Effector memory CD4-positive, alpha-beta T cell (primary cell): ENCODE measurements around the gene SEZ6L2.
"Not testable (repeated sequence)": the region's sequence is repeated elsewhere in the genome, so short reads cannot be mapped to it uniquely, and the experiment has no call there.

Source experiments
- DNase-seq, 3 donors: peaks; one replicate each; pipeline ENCODE4 v3.0.0-alpha.2; 2020
- H3K27ac ChIP-seq: 2 replicates; pipeline ENCODE4 v1.7.0; 2013; ENCODE audit warnings: mild to moderate bottlenecking, low read length, moderate library complexity; ENCODE audit not compliant: insufficient read depth, poor library complexity, severe bottlenecking
- H3K27me3 ChIP-seq: replicated peaks from 2 replicates; pipeline ENCODE4 v1.7.0; 2013; ENCODE audit warnings: mild to moderate bottlenecking, low read length; ENCODE audit not compliant: insufficient read depth, control insufficient read depth, poor library complexity, severe bottlenecking
- H3K36me3 ChIP-seq: 2 replicates; pipeline ENCODE4 v1.7.0; 2013; ENCODE audit warnings: mild to moderate bottlenecking, low read length, moderate library complexity; ENCODE audit not compliant: control insufficient read depth, insufficient read depth
- H3K4me1 ChIP-seq: 2 replicates; pipeline ENCODE4 v1.7.0; 2013; ENCODE audit warnings: low read length, mild to moderate bottlenecking; ENCODE audit not compliant: control insufficient read depth, insufficient read depth, poor library complexity, severe bottlenecking
- H3K4me3 ChIP-seq: 2 replicates; pipeline ENCODE4 v1.7.0; 2013; ENCODE audit warnings: low read length, low read depth, mild to moderate bottlenecking; ENCODE audit not compliant: insufficient read depth, poor library complexity, severe bottlenecking
- H3K9me3 ChIP-seq: 2 replicates; pipeline ENCODE4 v1.7.0; 2013; ENCODE audit warnings: mild to moderate bottlenecking, low read length, moderate library complexity; ENCODE audit not compliant: control insufficient read depth

Gene SEZ6L2

DNA sequence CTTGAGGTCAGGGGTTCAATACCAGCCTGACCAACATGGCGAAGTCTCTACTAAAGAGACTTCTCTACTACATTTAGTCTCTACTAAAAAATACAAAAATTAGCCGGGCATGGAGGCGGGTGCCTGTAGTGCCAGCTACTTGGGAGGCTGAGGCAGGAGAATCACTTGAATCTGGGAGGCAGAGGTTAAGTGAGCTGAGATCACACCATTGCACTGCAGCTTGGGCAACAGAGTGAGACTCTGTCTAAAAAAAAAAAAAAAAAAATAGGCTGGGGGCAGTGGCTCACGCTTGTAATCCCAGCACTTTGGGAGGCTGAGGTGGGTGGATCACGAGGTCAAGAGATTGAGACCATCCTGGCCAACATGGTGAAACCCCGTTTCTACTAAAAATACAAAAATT lies 10.5 kb upstream of the SEZ6L2 start:
- DNase-seq = not testable (repeated sequence)

DNA sequence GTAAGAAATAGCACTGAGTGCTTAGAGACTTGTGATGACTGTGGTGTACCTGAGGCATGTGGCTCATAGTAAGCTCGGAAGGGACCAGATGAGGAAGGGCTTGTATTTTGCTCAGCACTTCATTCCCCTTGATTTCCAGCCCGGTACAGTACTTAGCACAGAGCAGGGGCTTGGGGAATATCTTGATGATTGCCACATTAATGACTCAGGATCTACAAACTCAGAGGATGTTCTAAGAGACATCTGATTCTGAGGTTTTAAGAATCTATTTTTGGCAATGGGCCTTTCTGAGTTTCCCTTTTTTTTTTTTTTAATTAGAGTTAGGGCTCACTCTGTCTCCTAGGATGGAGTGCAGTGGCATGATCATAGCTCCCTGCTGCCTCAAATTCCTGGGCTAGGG lies 10.0 kb upstream of the SEZ6L2 start:
- no peak for DNase-seq
- Histone ChIP-seq H3K4me1 (no peaks in the 10 kb centered on the region), H3K9me3 (no peaks in the 10 kb centered on the region), H3K27me3 (no peaks in the 10 kb centered on the region), H3K36me3 (peaks cover 3% of the 10 kb centered on the region), H3K27ac (no peak overlapping the region), H3K4me3 (no peak overlapping the region)

More for the DNA sequence above, 10.5 kb upstream of the SEZ6L2 start:
- not testable (repeated sequence) for H3K9me3 ChIP-seq, H3K36me3 ChIP-seq, H3K27me3 ChIP-seq, H3K27ac ChIP-seq, H3K4me1 ChIP-seq, H3K4me3 ChIP-seq

DNA sequence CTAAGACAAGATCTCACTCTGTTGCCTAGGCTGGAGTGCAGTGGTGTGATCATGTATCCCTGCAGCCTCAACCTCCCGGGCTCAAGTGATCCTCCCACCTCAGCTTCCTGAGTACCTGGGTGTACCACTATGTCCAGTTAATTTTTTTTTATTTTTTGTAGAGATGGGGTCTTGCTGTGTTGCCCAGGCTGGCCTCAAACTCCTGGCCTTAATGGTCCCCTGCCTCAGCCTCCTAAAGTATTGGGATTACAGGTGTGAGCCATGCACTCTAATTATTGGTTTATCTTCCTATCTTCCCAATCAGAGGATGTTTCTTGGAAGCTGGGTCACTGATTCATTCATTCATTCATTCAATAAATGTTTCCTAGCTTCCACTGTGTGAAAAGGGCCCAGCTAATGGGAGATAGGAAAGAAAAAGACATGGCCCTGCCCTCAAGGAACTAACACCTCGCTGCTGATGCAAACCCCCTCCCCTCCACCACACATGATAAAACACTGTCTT lies 9.4 kb upstream of the SEZ6L2 start:
- H3K27ac ChIP-seq = no peak overlapping the region
- DNase-seq = no peak
- no peaks in the 10 kb centered on the region for H3K4me1 ChIP-seq
- H3K4me3 ChIP-seq = no peak overlapping the region
- no peaks in the 10 kb centered on the region for H3K27me3 ChIP-seq
- no peaks in the 10 kb centered on the region for H3K36me3 ChIP-seq
- H3K9me3 ChIP-seq = no peaks in the 10 kb centered on the region

DNA sequence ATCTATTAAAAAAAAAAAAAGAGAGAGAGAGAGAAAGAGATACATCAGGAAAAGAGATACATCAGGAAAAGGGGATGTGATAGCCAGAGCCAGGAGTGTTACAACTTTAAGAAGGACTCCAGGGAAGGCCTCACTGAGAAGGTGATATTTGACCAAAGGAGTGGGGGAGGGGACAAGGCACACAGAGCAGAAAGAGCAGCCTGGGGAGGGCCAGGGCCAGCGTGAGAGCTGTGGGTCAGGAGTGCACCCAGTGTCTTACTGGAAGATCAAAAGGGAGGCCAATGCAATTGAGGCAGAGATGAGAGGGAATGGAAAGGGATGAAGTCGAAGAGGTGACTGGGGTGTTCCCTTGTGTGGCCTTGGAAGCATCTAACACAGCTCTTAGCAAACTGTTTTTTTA lies 8.6 kb upstream of the SEZ6L2 start:
- no peaks in the 10 kb centered on the region for H3K4me1 ChIP-seq
- H3K27me3 ChIP-seq = no peaks in the 10 kb centered on the region
- H3K9me3 ChIP-seq = no peaks in the 10 kb centered on the region
- H3K27ac ChIP-seq = no peak overlapping the region
- DNase-seq = no peak
- H3K4me3 ChIP-seq = no peak overlapping the region
- no peaks in the 10 kb centered on the region for H3K36me3 ChIP-seq

DNA sequence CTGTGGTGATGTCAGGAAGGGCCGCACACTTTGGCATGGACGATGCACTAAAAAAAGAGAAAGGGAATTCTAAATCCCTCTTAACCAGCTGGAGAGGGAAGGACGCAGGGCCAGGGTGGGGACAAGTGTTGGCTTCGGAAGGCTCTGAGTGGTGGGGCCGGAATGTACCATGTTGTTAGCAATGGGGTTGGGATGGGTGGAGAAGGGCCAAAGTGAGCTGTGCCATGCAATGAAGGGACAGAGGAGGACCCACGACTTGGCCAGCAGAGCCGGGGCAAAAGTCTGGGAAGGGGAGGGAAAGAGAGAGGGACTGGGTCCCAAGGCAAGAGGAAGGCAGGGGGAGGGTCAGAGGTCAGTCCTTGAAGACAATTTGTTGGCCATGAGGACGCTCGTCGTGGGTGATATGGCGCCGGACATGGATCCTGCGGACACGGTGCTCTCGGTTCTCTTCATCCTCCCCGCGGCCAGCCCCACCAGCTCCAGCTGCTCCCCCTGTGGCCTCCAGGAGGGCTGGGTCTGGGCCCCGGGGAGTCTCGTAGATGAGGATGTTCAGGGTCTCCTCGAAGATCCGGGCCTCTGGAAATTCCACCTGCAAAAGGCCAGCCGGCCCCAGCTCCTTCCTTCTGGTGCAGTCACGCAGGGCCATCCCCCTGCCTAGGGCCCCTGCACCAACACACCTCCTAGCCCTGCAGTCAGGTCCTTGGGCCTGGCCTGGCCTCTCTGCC lies 7.3 kb upstream of the SEZ6L2 start:
- H3K27me3 ChIP-seq = no peaks in the 10 kb centered on the region
- no peaks in the 10 kb centered on the region for H3K4me1 ChIP-seq
- no peaks in the 10 kb centered on the region for H3K36me3 ChIP-seq
- no peak for DNase-seq
- no peak overlapping the region for H3K4me3 ChIP-seq
- no peak overlapping the region for H3K27ac ChIP-seq
- H3K9me3 ChIP-seq = no peaks in the 10 kb centered on the region

DNA sequence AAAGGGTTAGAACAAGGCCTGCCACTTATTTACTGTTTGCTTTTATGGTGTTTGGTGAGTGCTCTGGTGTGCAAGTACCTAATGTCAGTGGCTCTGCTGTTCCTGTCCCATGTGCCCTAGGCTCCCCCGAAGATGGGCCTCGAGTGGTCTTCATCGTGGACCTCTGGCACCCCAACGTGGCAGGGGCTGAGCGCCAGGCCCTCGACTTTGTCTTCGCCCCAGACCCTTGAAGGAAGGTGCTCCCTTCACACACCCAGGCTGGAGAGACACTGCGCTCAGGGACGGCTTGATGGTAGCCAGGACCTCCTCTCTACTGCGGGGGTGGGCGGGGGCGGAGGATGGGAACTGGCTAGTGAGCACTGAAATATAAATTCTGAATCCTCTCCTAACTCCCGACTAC lies 6.3 kb upstream of the SEZ6L2 start:
- Histone ChIP-seq H3K9me3 (no peaks in the 10 kb centered on the region), H3K36me3 (no peaks in the 10 kb centered on the region), H3K27me3 (no peaks in the 10 kb centered on the region), H3K4me1 (peaks cover 2% of the 10 kb centered on the region), H3K27ac (no peak overlapping the region), H3K4me3 (no peak overlapping the region)
- no peak for DNase-seq

DNA sequence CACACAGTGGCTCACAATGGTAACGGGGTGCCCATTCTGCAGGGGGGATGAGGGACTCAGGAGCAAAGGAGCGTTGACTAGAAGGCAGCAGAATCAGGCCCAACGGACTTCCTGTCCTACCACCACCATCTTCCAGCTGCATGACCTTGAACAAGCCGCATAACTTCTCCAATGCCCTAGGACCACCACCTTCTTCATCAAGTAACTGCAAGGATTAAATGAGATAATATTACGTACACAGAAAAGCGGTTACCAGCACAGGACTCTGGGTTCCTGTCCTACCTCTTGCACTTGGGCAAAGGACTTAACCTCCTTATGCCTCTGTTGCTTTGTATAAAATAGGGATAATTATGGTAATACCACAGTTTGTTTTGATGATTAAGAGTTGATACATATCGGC lies 5.6 kb upstream of the SEZ6L2 start:
- Histone ChIP-seq H3K9me3 (no peaks in the 10 kb centered on the region), H3K27me3 (no peaks in the 10 kb centered on the region), H3K27ac (no peak overlapping the region), H3K4me3 (no peak overlapping the region), H3K4me1 (peaks cover 6% of the 10 kb centered on the region), H3K36me3 (no peaks in the 10 kb centered on the region)
- DNase-seq = no peak

DNA sequence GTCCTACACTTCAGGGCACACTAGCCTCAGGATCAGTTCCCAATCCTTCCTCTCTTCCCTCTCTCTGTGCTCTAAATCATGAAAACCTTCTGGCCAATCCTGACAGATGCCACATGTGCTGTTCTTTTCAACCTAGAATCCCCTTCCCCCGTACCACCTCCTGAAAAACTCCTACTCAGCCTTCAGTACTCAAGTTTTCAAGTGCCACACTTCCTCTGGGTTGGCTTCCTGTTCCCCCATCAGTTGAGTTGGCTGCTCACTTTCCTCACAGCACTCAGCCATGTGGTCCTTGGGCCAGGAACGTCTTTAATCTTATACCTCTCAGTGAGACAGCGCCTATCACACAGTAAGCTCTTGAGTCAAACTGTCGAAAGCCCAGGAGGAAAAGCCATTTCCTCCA lies 4.2 kb upstream of the SEZ6L2 start:
- H3K27ac ChIP-seq = no peak overlapping the region

DNA sequence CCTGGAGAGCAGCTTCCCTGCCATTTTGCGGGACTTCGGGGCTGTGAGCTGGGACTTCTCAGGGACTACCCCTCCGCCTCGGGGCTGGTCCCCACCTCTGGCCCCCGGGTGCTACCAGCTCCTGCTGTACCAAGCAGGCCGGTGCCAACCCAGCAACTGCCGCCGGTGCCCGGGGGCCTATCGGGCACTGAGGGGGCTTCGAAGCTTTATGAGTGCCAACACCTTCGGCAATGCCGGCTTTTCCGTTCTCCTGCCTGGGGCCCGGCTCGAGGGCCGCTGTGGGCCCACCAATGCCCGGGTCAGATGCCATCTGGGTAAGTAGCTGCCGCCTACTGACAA lies 2.2 kb upstream of the SEZ6L2 start:
- DNase-seq = no peak
- H3K36me3 ChIP-seq = no peaks in the 10 kb centered on the region
- no peak overlapping the region for H3K4me3 ChIP-seq
- peaks cover 26% of the 10 kb centered on the region for H3K27me3 ChIP-seq
- H3K27ac ChIP-seq = no peak overlapping the region
- no peaks in the 10 kb centered on the region for H3K9me3 ChIP-seq
- peaks cover 15% of the 10 kb centered on the region for H3K4me1 ChIP-seq

More for the DNA sequence above, 4.2 kb upstream of the SEZ6L2 start:
- no peak overlapping the region for H3K4me3 ChIP-seq
- no peaks in the 10 kb centered on the region for H3K36me3 ChIP-seq
- peaks cover 15% of the 10 kb centered on the region for H3K4me1 ChIP-seq
- H3K9me3 ChIP-seq = no peaks in the 10 kb centered on the region
- DNase-seq = no peak
- peaks cover 9% of the 10 kb centered on the region for H3K27me3 ChIP-seq

DNA sequence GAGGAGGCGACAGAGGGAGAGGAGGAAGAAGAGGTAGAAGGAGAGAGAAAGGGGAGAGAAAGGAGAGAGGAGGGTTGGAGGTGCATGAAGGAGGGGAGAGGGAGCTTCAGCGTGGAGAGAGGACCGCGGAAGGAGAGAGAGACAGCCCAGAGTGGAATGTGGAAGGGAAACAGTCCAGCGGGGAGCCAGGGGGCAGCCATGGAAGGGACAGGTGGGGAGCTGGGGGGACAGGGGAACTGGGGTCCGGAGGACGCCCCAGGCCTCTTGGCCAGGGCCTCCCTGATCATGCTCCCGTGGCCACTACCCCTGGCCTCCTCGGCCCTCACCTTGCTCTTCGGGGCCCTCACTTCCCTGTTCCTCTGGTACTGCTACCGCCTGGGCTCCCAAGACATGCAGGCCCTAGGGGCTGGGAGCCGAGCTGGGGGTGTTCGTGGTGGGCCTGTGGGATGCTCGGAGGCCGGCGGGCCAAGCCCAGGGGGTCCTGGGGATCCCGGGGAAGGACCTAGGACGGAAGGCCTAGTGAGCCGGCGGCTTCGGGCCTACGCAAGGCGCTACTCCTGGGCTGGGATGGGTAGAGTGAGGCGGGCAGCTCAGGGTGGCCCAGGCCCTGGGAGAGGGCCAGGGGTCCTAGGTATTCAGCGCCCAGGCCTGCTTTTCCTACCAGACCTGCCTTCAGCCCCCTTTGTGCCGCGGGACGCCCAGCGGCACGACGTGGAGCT lies 1.7 kb upstream of the SEZ6L2 start:
- no peak for DNase-seq
- H3K27ac ChIP-seq = no peak overlapping the region
- peaks cover 26% of the 10 kb centered on the region for H3K27me3 ChIP-seq
- H3K4me3 ChIP-seq = peak overlapping the region; percentile 53
- peaks cover 15% of the 10 kb centered on the region for H3K4me1 ChIP-seq
- no peaks in the 10 kb centered on the region for H3K9me3 ChIP-seq
- H3K36me3 ChIP-seq = no peaks in the 10 kb centered on the region
